Midbrain (tissue), 1 donor: ENCODE results near the gene TGM6.

Source experiments
- DNase-seq: peaks from one replicate; lab custom pipeline; 2025; lab: John Stamatoyannopoulos, UW

The TGM6 gene

GRCh38 chr20:2364044-2364443 is 16.7 kb upstream of the TGM6 start:
- DNase-seq, result no peak

GRCh38 chr20:2365091-2365490 is 15.6 kb upstream of the TGM6 start:
- DNase-seq, result no peak

GRCh38 chr20:2365666-2366065 is 15.0 kb upstream of the TGM6 start:
- DNase-seq, result no peak

GRCh38 chr20:2368621-2369020 is 12.1 kb upstream of the TGM6 start:
- DNase-seq, result no peak

GRCh38 chr20:2373098-2373497 is 7.6 kb upstream of the TGM6 start:
- no peak for DNase-seq

GRCh38 chr20:2374346-2375125 is 6.2 kb upstream of the TGM6 start:
- no peak for DNase-seq

- DNase-seq, result no peak
Observed at GRCh38 chr20:2378893-2379292, 1.8 kb upstream of the TGM6 start.

GRCh38 chr20:2379511-2380229 is 1.0 kb upstream of the TGM6 start:
- DNase-seq, result no peak

- no peak for DNase-seq
Observed at GRCh38 chr20:2381303-2381702, 602 bp downstream of the TGM6 start.

- no peak for DNase-seq
Observed at GRCh38 chr20:2382833-2383232, 2.1 kb downstream of the TGM6 start.

- no peak for DNase-seq
Observed at GRCh38 chr20:2385026-2385425, 4.3 kb downstream of the TGM6 start.

GRCh38 chr20:2385496-2385895 is 4.8 kb downstream of the TGM6 start:
- DNase-seq, result no peak

- no peak for DNase-seq
Observed at GRCh38 chr20:2386516-2387179, 5.9 kb downstream of the TGM6 start.

- DNase-seq, result no peak
Observed at GRCh38 chr20:2387180-2387577, 6.5 kb downstream of the TGM6 start.

- DNase-seq, result no peak
Observed at GRCh38 chr20:2387580-2387979, 6.9 kb downstream of the TGM6 start.

GRCh38 chr20:2390951-2391675 is 10.4 kb downstream of the TGM6 start:
- DNase-seq, result no peak

- no peak for DNase-seq
Observed at GRCh38 chr20:2394411-2395055, 13.8 kb downstream of the TGM6 start.

- no peak for DNase-seq
Observed at GRCh38 chr20:2395136-2395535, 14.4 kb downstream of the TGM6 start.

GRCh38 chr20:2396241-2396814 is 15.6 kb downstream of the TGM6 start:
- DNase-seq, result no peak

GRCh38 chr20:2397091-2397490 is 16.4 kb downstream of the TGM6 start:
- DNase-seq, result no peak

GRCh38 chr20:2397595-2398145 is 17.0 kb downstream of the TGM6 start:
- DNase-seq, result no peak
